Activated CD4-positive, alpha-beta T cell treated with anti-CD3 and anti-CD28 coated beads, Interleukin-2, amount 50 U/mL, for 1 hour (primary cell): ENCODE measurements around the gene TFB1M.
"Not testable (repeated sequence)": the region's sequence is repeated elsewhere in the genome, so short reads cannot be mapped to it uniquely, and the experiment has no call there.

Experiments
- DNase-seq: peaks from one replicate; pipeline ENCODE4 v3.0.0-alpha.2; 2020

TFB1M gene

DNA sequence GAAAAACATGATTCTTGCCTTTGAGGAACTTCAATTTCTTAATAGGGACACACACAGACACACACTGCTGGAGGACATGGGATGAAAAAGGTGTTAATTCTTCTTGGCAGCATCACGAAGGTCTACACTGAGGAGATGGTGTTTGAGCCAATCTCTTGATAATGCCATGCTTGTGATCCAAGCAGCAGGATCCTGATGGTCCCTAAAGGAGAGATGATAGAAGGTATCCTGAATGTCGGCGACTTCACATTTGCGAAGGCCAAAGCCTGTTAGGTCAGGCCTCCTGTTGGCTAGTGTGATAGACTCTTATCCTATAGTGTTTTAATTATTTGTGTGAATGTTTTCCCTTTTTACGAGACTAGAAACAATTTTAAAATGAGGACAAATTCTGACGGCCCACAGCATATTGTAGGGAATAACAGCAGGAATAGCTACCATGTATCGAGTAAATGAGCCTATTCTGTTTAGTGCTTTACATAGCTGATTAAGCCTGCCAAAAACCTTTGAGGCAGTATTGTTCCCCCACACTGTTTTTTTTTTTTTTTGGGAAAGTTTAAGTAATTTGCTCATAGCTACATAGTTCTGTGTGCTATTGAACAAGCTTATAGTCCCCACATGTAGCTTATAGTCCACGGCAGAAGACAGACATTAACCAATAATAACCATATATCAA, 15.3 kb upstream of the TFB1M start:
- no peak for DNase-seq

DNA sequence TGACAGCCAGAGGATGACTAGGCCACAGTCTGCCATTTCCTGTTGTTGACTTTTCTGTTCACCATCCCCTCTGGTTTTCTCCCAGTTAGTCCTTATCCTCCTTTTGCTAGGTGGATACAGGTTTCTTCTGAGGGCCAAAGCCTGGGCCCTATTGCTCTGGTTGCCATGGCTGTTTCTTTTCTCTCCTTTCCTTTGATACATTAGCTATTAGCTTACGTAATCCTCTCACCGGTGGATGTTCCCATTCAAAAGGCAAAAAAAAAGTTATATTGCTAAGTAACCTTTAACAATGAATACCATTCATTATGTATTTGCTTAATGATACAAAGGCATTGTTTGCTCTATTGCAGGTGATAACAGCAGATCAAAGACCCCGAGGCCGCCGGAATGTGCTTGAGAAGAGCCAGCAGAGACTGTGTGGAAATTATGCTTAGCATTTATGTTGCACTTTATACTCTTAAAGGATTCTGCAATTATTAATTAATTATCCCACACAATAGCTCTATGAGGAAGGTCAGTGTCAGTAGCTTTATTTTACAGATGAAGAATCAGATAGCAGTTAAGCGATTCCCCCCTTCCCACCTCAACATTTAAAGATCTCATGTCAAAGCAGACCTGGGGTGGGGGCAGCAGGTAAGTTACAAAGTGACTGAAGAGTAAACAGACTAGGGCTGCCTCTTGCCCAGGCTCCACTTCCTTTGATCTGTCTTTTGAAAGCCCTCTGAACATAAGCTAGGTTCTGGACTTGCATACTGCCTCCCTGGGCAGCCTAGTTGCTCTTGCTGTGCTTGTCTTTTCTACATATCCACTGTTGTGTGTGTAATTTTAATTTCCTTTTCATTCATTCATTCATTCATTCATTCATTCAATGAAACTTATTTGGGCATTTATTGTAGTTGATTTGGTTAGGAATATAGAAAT, 14.5 kb upstream of the TFB1M start:
- DNase-seq = no peak

DNA sequence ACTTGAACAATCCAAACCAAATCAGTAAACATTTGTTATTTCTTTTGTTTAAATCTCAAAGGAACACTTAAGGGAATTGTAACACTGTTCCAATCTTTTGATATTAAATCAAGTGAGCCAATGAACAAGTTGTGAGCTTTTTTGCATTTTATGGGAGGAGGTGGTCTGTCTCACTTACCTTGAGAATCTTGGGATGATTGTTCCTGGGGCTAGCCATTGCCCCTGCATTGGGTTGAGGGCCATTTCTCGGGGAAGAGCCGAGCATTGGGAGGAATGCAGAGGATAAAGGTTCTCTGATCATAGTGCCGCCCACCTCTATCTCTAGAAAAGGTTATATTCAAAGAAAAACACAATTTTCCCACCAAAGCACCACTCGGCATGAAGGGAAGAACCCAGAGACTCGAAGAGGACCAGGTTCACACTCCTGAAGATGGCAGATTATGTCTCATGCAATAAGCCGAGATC, 13.8 kb upstream of the TFB1M start:
- DNase-seq = no peak

DNA sequence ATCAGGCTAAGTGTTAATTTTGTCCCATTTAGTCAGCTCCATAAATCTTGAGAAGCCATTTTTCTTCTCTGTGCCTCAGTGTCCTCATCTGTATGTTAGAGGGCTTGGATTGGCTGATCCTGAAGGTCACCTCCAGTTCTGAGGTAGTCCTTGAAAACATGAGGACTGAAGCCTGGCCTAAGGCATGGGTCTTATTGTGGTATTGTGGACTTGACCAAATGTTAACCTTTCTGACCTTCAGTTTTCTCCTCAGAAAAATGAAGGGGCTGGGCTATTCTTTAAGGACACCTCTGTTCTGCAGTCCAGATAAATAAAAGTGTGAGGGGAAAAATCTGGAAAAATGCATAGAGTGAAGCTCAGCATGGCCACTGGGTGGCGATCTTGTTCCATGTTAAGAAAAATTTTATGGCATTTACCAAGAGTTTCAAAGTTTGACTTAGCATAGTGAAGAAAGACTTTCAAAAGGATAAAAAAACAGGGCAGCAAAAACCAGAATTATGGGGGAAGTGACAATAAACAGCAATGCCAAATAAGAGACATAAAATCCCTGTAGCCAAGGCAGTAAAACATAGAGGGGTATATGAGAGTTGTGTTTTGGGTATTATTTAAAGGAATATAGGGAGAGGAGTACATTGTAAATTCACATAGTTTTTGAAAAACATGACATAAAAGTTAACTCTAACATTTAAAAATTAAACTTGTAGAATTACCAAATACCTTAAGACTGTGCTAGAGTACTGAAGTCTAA, 13.2 kb upstream of the TFB1M start:
- peak; percentile 67 for DNase-seq

DNA sequence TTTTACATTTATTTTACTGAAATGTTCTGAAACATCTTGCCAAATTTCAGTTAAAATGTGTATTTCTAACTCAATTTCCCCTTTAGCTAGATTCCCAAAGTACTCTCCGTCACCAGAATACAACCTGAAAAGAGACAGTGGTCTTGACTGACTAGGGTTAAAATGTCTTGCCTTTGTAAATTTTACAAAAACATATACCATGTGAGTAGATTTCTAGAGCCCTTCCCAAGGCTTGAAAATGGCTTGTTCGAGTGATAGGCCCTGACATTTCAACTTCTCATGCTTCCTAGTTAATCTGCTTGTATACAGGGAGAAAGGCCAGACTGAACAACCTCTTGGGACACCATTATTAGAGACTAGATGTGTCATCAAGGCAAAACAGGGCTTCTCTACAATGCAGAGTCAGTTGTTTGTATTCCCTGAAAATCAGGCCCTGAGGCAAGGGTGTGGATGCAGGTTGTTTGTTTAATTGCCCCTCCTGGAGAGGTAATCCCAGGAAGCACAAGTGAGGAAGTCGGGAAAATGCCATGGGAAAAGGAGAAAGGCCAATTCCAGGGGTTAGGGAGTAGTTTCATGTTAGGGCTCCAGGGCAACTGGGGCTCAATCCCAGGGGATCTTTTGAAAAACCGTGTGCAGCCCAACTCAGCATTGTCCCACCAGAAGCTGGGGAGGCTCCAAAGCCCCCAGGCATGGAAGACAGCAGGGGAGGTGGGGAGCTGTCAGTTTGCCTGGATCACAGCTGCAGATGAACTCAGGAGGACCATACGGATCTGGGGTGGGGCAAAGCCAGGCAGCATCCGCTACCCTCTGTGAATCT, 11.6 kb upstream of the TFB1M start:
- no peak for DNase-seq

DNA sequence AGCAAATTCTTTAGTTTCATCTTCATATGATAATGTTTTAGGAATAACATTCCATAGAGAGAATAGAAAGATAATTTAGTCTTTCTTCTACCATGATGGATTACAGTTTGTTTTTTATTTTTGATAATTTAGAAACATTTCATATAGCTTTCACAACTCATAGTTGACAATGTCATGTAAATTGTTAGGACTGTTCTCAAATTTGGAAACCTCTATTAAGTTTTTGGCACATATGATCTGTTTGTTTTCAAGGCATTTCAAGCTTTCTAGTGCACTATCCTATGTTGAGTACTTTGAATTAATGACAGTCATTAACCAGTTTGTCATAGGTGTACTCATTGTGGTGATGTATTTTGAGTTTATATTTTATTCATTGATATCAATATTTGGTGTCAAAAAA, 10.7 kb upstream of the TFB1M start:
- DNase-seq = no peak

DNA sequence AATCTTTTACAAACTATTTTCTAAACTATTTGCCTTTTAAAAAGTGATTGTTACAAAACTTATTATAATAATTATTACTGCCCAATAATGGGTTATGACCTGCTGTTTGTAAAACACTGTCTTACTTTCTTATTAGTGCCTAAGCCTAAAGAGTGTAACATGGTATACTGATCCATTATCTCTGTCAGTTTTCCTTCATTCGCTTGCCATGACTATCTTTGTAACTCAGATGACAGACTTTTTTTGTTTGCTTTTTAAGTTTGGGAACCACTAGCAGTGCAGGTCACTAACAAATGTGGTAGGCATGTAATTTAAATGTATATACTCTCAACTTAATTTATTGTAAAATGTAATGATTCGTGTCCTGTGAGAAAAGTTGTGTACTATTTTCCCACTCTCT, 9.9 kb upstream of the TFB1M start:
- DNase-seq = no peak

DNA sequence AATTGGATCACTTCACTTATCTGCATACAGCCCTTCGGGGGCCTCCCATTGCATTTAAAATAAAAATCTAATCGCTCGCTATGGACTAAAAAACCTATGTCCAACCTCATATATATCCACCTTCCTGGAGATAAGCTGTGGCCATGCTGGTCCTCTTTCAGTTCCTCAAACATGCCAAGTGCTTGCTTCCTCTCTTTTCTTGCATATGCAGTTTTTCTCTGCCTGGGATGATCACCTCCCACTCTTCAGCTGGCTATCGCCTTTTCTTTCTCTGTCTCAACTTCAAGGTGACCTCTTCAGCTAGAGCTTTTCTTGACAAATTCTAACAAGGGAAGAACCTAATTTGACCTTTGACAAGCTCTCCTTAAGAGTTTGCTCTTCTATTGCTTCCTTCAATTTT, 5.6 kb upstream of the TFB1M start:
- no peak for DNase-seq

DNA sequence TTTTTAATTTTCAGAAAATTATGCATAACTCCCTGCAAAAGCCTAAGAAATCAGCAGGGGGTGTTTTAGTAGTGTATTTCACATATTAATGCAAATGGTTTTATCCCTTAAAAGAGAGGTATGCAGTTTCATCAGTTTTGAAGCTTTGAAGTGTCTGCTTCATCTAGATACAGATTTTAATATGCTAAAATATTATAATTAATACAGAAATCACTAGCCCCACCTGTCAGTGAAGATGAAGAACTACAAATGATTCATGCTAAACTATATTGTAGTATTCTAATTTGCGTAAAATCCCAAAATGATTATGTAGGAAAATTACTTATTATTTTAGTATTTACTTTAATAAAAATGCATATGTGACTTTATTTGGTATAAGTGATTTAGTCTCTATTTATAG, 2.9 kb upstream of the TFB1M start:
- DNase-seq = no peak

DNA sequence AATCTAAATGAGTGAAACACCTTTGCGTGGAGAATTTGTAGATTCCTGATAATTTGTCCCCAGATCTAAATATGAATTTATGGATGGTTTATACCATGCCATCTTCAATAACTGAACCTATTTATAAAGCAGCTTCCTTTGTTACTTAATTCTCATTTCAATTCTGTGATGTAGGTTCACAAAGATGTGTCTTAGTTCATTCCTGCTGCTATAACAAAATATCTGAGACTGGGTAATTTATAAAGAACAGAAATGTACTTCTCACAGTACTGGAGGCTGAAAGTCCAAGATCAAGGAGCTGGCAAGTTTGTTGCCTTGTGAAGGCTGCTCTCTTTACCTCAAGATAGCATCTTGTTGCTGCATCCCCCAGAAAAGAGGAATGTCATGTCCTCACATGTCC, 2.1 kb upstream of the TFB1M start:
- DNase-seq = no peak

DNA sequence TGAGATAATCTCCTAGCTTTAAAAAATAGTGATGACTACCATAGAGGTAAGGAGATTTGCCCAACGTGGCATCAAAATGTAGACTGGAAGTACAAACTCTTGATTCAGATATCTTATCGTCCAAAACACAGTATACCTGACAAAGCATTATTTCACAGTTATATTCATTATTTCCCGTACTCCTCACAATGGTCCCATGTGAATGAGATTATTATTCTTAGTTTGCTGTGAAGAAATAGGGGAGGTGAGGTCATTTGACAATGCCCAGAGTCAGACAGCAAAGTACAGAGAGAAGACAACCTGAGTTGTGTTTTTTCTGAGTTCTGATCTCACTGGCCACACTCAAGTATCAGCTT, 1.2 kb upstream of the TFB1M start:
- no peak for DNase-seq

DNA sequence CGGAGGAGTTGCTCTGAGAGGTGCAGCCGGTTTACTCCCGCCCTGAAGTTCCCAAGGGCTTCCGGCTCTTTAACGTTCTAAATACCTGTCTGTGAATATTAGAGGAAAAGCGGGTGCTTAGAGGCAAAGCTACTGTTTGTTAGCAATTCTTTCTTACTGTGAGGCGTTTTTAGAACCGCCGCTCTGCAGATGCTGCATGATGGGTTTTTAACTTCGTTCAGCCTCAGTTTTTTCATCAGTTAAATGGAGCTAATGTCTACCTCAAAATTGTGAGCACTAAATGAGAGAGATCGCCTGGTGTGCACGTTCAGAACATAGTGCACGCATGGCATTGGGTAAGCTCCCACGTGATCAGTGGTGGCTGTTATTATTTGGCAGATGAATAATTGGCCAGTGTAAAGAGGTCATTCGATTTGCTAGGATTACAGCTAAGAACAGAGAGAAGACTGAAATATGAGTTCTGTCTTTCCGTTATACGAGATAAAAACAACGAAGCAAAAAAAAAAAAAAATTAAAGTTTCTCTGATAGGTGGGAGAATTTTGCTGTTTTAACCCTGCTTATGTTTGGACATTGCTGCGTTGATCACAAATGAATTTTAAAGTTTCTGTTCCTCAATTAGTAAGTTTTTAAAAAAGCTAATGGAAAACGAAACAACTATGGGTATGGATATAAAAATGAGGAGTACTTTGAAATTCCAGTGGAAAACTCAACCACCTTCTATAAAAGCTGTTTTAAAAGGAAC, 660 bp upstream of the TFB1M start:
- peak; percentile 29 for DNase-seq

DNA sequence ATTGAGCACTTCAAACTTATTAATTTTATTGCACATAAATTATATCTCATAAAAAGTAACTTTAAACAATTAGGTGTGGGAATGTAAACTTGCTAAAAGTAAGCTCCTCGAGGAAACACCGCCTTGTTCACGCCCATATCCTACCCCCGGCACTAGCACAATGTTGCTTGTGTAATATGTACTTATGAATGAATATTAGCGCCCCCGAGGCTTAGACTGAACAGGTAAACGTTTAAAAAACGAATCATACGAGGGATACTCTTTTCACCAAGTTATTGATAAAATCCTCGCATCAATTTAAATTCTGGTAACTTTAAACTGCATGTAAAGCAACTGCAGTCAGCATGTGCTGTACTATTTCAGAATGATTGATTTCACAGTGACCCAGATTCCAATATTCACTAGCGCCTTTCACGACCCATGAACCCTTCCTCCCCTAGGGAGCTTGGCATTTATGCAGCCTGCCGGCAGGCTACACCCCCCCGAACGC, 637 bp downstream of the TFB1M start:
- no peak for DNase-seq

DNA sequence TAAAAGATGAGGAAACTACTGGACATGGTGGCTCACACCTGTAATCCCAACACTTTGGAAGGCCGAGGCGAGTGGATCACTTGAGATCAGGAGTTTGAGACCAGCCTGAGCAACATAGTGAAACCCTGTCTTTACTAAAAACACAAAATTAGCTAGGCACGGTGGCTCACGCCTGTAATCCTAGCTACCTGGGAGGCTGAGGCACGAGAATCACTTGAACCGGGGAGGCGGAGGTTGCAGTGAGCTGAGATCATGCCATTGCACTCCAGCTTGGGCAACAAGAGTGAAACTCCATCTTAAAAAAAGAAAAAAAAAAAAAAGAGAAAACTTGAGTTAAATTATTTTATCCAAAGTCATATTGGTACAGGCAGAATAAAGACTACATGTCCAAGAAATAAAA, 1.3 kb downstream of the TFB1M start:
- DNase-seq = not testable (repeated sequence)

DNA sequence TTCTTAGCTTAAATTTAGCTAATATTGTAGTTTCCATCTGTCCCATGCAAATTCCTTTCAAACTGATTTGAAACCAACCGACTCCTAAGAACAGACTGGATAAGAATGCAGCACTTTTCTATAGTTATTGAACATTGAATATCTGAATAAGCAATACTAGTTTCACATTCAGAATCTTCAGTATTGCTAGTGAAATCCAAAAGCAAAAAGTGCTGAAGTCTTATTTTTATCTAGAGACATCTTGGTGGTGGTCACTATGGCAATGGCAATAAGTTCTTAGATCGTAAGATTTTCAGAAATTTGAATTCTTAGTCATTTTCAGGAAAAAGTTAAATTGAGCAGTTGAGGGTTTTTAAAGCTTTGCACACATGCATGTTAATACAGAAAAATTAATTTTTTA, 2.7 kb downstream of the TFB1M start:
- DNase-seq = no peak

DNA sequence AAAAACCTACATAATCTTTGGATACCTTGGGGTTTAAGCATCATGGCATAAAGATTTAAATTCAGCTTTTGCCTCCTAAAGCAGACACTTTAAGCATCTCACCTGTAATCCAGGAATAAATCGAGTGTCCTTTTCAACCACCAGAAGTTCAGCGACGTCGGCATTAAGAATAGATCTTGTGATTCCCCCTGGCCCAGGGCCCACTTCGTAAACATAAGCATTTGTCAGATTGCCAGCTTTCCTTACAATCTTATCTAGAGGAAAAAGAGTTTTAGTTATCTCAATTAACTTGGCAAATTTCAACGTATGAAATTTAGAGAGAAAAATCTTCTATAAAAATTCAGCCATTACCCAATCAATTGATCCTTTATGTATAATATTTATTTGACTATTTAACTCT, 3.2 kb downstream of the TFB1M start:
- DNase-seq = no peak

DNA sequence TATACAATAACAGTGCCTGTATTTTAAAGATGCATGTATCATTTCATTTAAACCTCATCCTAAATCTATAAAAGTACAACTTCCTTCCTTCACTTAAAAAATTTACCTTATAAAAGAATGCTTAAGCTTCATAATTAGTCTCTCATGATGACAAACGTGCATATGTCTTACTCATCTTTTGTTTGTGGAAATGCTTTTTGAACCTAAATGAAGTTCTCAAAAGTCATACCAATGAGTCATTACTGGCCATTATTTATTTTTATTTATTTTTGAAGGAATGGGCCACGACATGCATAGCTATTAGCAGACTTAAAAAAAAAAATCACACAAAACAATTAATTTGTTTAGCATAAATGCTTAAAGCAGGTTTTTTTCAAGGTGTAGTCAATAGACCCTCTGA, 3.7 kb downstream of the TFB1M start:
- no peak for DNase-seq

DNA sequence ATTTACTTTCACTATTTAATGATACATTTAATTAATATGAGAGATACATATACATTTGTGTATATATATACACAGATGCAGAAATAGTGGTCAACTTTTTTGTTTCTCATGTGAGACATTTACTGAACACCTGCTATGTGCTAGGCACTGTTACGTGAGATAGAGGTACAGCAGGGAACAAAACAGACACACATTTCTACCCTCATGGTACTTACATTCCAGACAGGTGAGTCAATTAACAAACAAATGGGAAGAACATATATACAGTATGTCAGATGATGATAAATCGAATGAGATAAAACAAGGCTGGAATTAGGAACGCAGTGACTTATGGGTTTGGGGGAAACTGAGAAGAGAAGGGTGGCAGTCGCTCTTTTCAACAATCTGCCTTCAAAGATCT, 5.1 kb downstream of the TFB1M start:
- no peak for DNase-seq

DNA sequence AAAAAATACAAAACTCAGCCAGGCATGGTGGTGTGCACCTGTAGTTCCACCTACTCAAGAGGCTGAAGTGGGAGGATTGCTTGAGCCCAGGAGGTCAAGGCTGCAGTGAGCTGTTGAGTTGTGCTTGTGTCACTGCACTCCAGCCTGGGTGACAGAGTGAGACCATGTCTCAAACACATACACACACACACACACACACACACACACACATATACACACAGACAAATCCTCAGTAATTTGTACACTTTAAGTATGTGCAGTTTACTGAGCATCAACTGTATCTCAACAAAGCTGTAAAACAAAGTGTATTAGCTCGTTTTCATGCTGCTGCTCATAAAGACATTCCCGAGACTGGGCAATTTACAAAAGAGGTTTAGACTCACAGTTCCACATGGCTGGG, 7.3 kb downstream of the TFB1M start:
- no peak for DNase-seq

DNA sequence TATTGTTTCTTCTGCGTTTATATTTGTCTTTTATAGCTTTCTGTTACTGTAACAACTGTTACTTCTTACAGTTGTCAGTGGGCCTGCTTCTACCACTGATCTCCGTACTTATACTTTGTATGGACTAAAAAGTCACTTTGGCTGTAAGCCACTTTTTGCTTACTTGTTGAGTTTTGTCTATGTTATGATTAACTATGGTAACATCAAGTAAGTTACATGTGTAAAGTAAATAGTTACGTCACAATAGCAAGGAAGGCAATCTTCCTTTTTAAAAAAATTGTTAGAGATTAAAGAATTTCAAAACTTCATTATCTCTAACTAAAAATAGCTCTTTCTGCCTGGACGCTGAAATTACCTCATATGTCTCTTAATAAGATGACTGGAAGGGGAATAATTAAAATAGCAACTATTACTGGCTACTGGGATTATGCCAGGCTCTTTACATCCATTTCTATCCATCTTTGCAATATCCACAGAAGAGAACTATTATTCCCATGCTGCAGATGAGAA, 10.9 kb downstream of the TFB1M start:
- DNase-seq = no peak

DNA sequence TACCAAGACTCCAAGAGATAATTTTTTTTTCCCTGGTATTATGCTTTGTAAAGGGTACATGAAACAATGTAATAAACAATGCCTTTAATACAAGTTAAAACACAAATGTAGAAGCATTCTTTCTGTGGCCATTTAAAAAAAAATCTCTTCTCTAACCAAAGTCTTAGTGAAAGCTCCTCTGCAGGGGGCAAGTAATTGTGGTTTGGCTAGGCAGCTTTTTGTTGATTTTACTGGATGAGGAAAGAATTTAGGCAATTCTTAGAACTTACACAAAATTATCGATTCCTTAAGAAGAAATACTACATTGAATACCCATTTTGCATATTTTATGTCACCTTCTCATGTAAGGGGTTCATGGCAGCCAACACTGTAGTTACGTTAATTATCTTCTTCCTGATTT, 12.4 kb downstream of the TFB1M start:
- no peak for DNase-seq

DNA sequence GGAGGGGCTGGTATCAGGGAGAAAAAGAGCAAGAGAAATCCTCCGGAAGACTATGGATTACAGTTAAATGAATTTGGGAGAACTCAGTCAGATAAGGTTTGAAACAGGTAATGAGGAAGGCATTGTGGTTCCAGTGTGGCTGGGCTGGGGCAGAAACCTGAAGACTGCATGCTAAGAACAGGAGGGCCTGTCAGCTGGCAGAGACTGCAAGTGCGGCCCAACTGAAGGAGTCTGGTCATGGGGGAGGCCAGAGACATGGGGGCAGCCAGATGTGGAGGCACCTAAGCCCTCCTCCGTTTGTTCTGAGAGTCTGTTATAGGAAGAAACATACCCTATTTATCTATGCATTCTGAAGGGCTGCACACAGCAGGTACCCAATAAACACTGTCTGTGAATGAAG, 16.6 kb downstream of the TFB1M start:
- DNase-seq = no peak
